Measurements from ENCODE around the gene SLC1A1. TPM values are rescaled to one million over a fixed set of nuclear protein-coding genes. Genes with fewer than 3 reads are reported as not detected.

SLC1A1 gene
- total RNA-seq, 5 donors from 2014 or later (not counting 1 experiment from before 2014, with no cell fraction given), result 0.26 to 0.46 (median 0.38) TPM; not detected in 2

- WGBS (ENCODE audit: insufficient coverage), result 84% methylated on average over 4 of the region's 7 CpGs
- Mint-ChIP-seq H3K27me3 (no peaks in the 10 kb centered on the region), H3K27ac (no peak overlapping the region)
Measured at GRCh38 chr9:4508246-4508906, 18.1 kb downstream of the SLC1A1 start.

GRCh38 chr9:4508907-4509589 lies 18.8 kb downstream of the SLC1A1 start:
- H3K4me3 ChIP-seq (ENCODE audit: control insufficient read depth in 1 of 2, extremely low read depth in 1 of 2, low read length in 1 of 2), result no peak overlapping the region
- POLR2A ChIA-PET, result no interaction called here
- H3K36me3 ChIP-seq (ENCODE audit: control insufficient read depth in 2 of 2, extremely low read depth in 1 of 2, insufficient read depth in 1 of 2, low read length in 1 of 2), result no peaks in the 10 kb centered on the region
- no peaks in the 10 kb centered on the region for H3K36me3 Mint-ChIP-seq
- H3K27me3 ChIP-seq (replicated peaks in 1 of 2; ENCODE audit: control insufficient read depth in 2 of 2, extremely low read depth in 1 of 2, insufficient read depth in 2 of 2, low read length in 1 of 2), result peaks cover 0 to 3% of the 10 kb centered on the region in 2 experiments
- H3K9me3 ChIP-seq, result no peaks in the 10 kb centered on the region
- no peak overlapping the region for H3K27ac Mint-ChIP-seq
- no peaks in the 10 kb centered on the region for H3K27me3 Mint-ChIP-seq
- DNase-seq (no peak), ATAC-seq (replicated peaks in 1 of 4) (no peak)
- WGBS (ENCODE audit: insufficient coverage), result 63% methylated on average over 2 of the region's 3 CpGs
- H3K9me3 Mint-ChIP-seq, result no peaks in the 10 kb centered on the region
- H3K4me3 Mint-ChIP-seq, result no peak overlapping the region
- H3K4me1 Mint-ChIP-seq, result no peaks in the 10 kb centered on the region
- H3K27ac ChIP-seq (ENCODE audit: low read length), result no peak overlapping the region
- CTCF ChIA-PET, result no interaction called here
- no peaks in the 10 kb centered on the region for H3K4me1 ChIP-seq (ENCODE audit: control insufficient read depth in 1 of 2, extremely low read depth in 1 of 2, insufficient read depth in 2 of 2, low read length in 2 of 2)

More at GRCh38 chr9:4508246-4508906, 18.1 kb downstream of the SLC1A1 start:
- no peak for ATAC-seq (replicated peaks in 1 of 4)
- CTCF ChIA-PET, result no interaction called here
- H3K36me3 Mint-ChIP-seq, result no peaks in the 10 kb centered on the region
- no peaks in the 10 kb centered on the region for H3K9me3 ChIP-seq
- no peaks in the 10 kb centered on the region for H3K4me1 Mint-ChIP-seq
- H3K36me3 ChIP-seq (ENCODE audit: control insufficient read depth in 2 of 2, extremely low read depth in 1 of 2, insufficient read depth in 1 of 2, low read length in 1 of 2), result no peaks in the 10 kb centered on the region
- POLR2A ChIA-PET, result no interaction called here
- H3K9me3 Mint-ChIP-seq, result no peaks in the 10 kb centered on the region
- H3K27ac ChIP-seq (ENCODE audit: low read length), result no peak overlapping the region
- H3K4me3 ChIP-seq (ENCODE audit: control insufficient read depth in 1 of 2, extremely low read depth in 1 of 2, low read length in 1 of 2), result no peak overlapping the region
- no peak overlapping the region for H3K4me3 Mint-ChIP-seq
- no peaks in the 10 kb centered on the region for H3K4me1 ChIP-seq (ENCODE audit: control insufficient read depth in 1 of 2, extremely low read depth in 1 of 2, insufficient read depth in 2 of 2, low read length in 2 of 2)
- no peak for DNase-seq
- H3K27me3 ChIP-seq (replicated peaks in 1 of 2; ENCODE audit: control insufficient read depth in 2 of 2, extremely low read depth in 1 of 2, insufficient read depth in 2 of 2, low read length in 1 of 2), result peaks cover 0 to 3% of the 10 kb centered on the region in 2 experiments

GRCh38 chr9:4509590-4509984 lies 19.3 kb downstream of the SLC1A1 start:
- Histone ChIP-seq H3K27me3 (replicated peaks in 1 of 2; ENCODE audit: control insufficient read depth in 2 of 2, extremely low read depth in 1 of 2, insufficient read depth in 2 of 2, low read length in 1 of 2) (peaks cover 0 to 3% of the 10 kb centered on the region in 2 experiments), H3K4me3 (ENCODE audit: control insufficient read depth in 1 of 2, extremely low read depth in 1 of 2, low read length in 1 of 2) (no peak overlapping the region), H3K9me3 (no peaks in the 10 kb centered on the region), H3K36me3 (ENCODE audit: control insufficient read depth in 2 of 2, extremely low read depth in 1 of 2, insufficient read depth in 1 of 2, low read length in 1 of 2) (no peaks in the 10 kb centered on the region), H3K27ac (ENCODE audit: low read length) (no peak overlapping the region), H3K4me1 (ENCODE audit: control insufficient read depth in 1 of 2, extremely low read depth in 1 of 2, insufficient read depth in 2 of 2, low read length in 2 of 2) (no peaks in the 10 kb centered on the region)
- H3K4me1 Mint-ChIP-seq, result no peaks in the 10 kb centered on the region
- H3K4me3 Mint-ChIP-seq, result no peak overlapping the region
- ChIA-PET POLR2A (no interaction called here), CTCF (no interaction called here)
- WGBS (ENCODE audit: insufficient coverage), result 100% methylated on average over 1 of the region's 3 CpGs
- DNase-seq (no peak), ATAC-seq (replicated peaks in 1 of 4) (no peak)
- H3K9me3 Mint-ChIP-seq, result no peaks in the 10 kb centered on the region
- no peak overlapping the region for H3K27ac Mint-ChIP-seq
- no peaks in the 10 kb centered on the region for H3K36me3 Mint-ChIP-seq
- no peaks in the 10 kb centered on the region for H3K27me3 Mint-ChIP-seq

GRCh38 chr9:4510546-4511322 lies 20.5 kb downstream of the SLC1A1 start:
- DNase-seq, result no peak
- Histone ChIP-seq H3K4me3 (ENCODE audit: control insufficient read depth in 1 of 2, extremely low read depth in 1 of 2, low read length in 1 of 2) (no peak overlapping the region), H3K27ac (ENCODE audit: low read length) (no peak overlapping the region), H3K4me1 (ENCODE audit: control insufficient read depth in 1 of 2, extremely low read depth in 1 of 2, insufficient read depth in 2 of 2, low read length in 2 of 2) (no peaks in the 10 kb centered on the region), H3K27me3 (replicated peaks in 1 of 2; ENCODE audit: control insufficient read depth in 2 of 2, extremely low read depth in 1 of 2, insufficient read depth in 2 of 2, low read length in 1 of 2) (peaks cover 0 to 3% of the 10 kb centered on the region in 2 experiments), H3K36me3 (ENCODE audit: control insufficient read depth in 2 of 2, extremely low read depth in 1 of 2, insufficient read depth in 1 of 2, low read length in 1 of 2) (no peaks in the 10 kb centered on the region), H3K9me3 (no peaks in the 10 kb centered on the region)
- Mint-ChIP-seq H3K36me3 (no peaks in the 10 kb centered on the region), H3K27me3 (no peaks in the 10 kb centered on the region), H3K4me1 (no peaks in the 10 kb centered on the region), H3K27ac (no peak overlapping the region), H3K9me3 (no peaks in the 10 kb centered on the region), H3K4me3 (no peak overlapping the region)
- ATAC-seq (replicated peaks in 1 of 4), result no peak
- POLR2A ChIA-PET, result no interaction called here
- CTCF ChIA-PET, result no interaction called here
- 92% methylated on average over 2 of the region's 4 CpGs for WGBS (ENCODE audit: insufficient coverage)

GRCh38 chr9:4514252-4515128 lies 24.2 kb downstream of the SLC1A1 start:
- Mint-ChIP-seq H3K27ac (no peak overlapping the region), H3K27me3 (no peaks in the 10 kb centered on the region), H3K9me3 (no peaks in the 10 kb centered on the region), H3K4me3 (no peak overlapping the region), H3K4me1 (peaks cover 6 to 11% (median 9%) of the 10 kb centered on the region in 3 donors), H3K36me3 (no peaks in the 10 kb centered on the region)
- Histone ChIP-seq H3K4me1 (ENCODE audit: control insufficient read depth in 1 of 2, extremely low read depth in 1 of 2, insufficient read depth in 2 of 2, low read length in 2 of 2) (peaks cover 2 to 4% of the 10 kb centered on the region in 2 experiments), H3K27me3 (replicated peaks in 1 of 2; ENCODE audit: control insufficient read depth in 2 of 2, extremely low read depth in 1 of 2, insufficient read depth in 2 of 2, low read length in 1 of 2) (no peaks in the 10 kb centered on the region), H3K36me3 (ENCODE audit: control insufficient read depth in 2 of 2, extremely low read depth in 1 of 2, insufficient read depth in 1 of 2, low read length in 1 of 2) (no peaks in the 10 kb centered on the region), H3K9me3 (no peaks in the 10 kb centered on the region), H3K27ac (ENCODE audit: low read length) (no peak overlapping the region), H3K4me3 (ENCODE audit: control insufficient read depth in 1 of 2, extremely low read depth in 1 of 2, low read length in 1 of 2) (no peak overlapping the region)
- ChIA-PET CTCF (no interaction called here), POLR2A (no interaction called here)
- DNase-seq (no peak), ATAC-seq (replicated peaks in 1 of 4) (no peak)
- 91% methylated on average over 5 of the region's 8 CpGs for WGBS (ENCODE audit: insufficient coverage)

- WGBS (ENCODE audit: insufficient coverage), result no CpG with 5 or more reads among the region's 1 CpG
- ATAC-seq (replicated peaks in 1 of 4) (no peak), DNase-seq (no peak)
- H3K4me3 Mint-ChIP-seq, result no peak overlapping the region
- no peak overlapping the region for H3K4me3 ChIP-seq (ENCODE audit: control insufficient read depth in 1 of 2, extremely low read depth in 1 of 2, low read length in 1 of 2)
- no peaks in the 10 kb centered on the region for H3K9me3 Mint-ChIP-seq
- H3K27me3 ChIP-seq (replicated peaks in 1 of 2; ENCODE audit: control insufficient read depth in 2 of 2, extremely low read depth in 1 of 2, insufficient read depth in 2 of 2, low read length in 1 of 2), result no peaks in the 10 kb centered on the region
- no peaks in the 10 kb centered on the region for H3K36me3 ChIP-seq (ENCODE audit: control insufficient read depth in 2 of 2, extremely low read depth in 1 of 2, insufficient read depth in 1 of 2, low read length in 1 of 2)
- no peaks in the 10 kb centered on the region for H3K27me3 Mint-ChIP-seq
- H3K4me1 Mint-ChIP-seq, result peaks cover 6 to 14% (median 11%) of the 10 kb centered on the region in 3 donors
- ChIA-PET CTCF (interaction anchor here in 1 of 2 donors (0.5 kb wide), 1 partner anchor 293 kb away, joined by 3 read pairs; no protein-coding TSS in a partner anchor), POLR2A (no interaction called here)
- no peak overlapping the region for H3K27ac ChIP-seq (ENCODE audit: low read length)
- H3K9me3 ChIP-seq, result no peaks in the 10 kb centered on the region
- peaks cover 2 to 4% of the 10 kb centered on the region in 2 experiments for H3K4me1 ChIP-seq (ENCODE audit: control insufficient read depth in 1 of 2, extremely low read depth in 1 of 2, insufficient read depth in 2 of 2, low read length in 2 of 2)
- no peak overlapping the region for H3K27ac Mint-ChIP-seq
- H3K36me3 Mint-ChIP-seq, result no peaks in the 10 kb centered on the region
Measured at GRCh38 chr9:4515958-4516375, 25.7 kb downstream of the SLC1A1 start.
